GM12872 (cell line): ENCODE results near the gene LAMP5.

Source experiments
- CTCF ChIP-seq: IDR thresholded peaks from 3 replicates; pipeline ENCODE4 v1.5.1; 2011; ENCODE audit warnings: low read depth, mild to moderate bottlenecking, low read length, moderate library complexity; ENCODE audit not compliant: insufficient read depth

Gene LAMP5

GRCh38 chr20:9480066-9480465, 34.3 kb upstream of the LAMP5 start:
- TF ChIP-seq CTCF: no peak

DNA sequence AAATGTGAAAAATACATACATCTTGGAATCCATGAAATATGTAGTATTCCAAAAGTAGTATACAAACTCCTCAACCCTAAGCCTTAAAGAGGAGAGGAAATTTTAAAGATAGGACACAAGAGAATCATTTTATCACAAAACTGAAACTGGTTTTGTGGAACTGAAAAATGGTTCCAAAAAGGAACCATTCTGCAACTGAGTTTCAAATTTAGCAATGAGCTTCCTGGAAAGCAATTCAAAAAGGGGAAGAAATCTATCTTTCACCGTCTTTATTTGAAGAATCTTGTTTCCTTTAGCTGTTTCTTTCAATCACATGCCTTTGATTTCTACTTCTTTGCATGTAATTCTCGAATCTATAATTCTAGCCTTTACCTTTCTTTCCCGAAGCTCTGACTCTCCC, 32.2 kb upstream of the LAMP5 start:
- TF ChIP-seq CTCF: no peak

DNA sequence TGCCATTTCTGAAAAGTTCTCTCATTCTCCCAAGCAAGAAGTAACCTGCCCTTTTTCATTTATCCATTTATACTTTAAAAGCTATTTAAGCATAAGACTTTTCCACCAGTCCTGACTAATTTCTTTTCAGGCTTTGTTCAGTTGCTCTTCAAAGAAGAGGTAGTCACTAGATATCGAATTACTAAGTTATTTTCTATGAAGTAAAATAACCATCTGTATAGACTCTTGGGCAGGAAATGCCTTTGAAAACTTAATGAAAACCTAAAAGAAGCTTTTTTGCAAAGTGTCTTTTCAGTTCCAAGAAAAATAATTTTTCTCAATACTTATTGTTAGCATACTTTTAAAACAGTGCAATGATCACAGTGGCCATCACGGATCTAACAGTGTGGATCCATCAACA, 31.3 kb upstream of the LAMP5 start:
- no peak for TF ChIP-seq CTCF

GRCh38 chr20:9485614-9486340, 28.6 kb upstream of the LAMP5 start:
- TF ChIP-seq CTCF: no peak

- TF ChIP-seq CTCF: no peak
These were observed 27.2 kb upstream of the LAMP5 start for GRCh38 chr20:9487231-9487630.

- no peak for TF ChIP-seq CTCF
These were observed 26.3 kb upstream of the LAMP5 start for GRCh38 chr20:9488063-9488462.

GRCh38 chr20:9490161-9490560, 24.2 kb upstream of the LAMP5 start:
- TF ChIP-seq CTCF: no peak
